CD4-positive, alpha-beta memory T cell (primary cell): ENCODE measurements around the gene EME1. TPM values are rescaled to one million over a fixed set of nuclear protein-coding genes. Genes with fewer than 3 reads are reported as not detected.
A peak's percentile ranks its signal among the peaks of the same experiment; 100 is the strongest.
"Not testable (repeated sequence)": the region's sequence is repeated elsewhere in the genome, so short reads cannot be mapped to it uniquely, and the experiment has no call there.

Experiments
- CTCF ChIA-PET: fragments of 350-600 bp; sonication (Branson Sonifier 250); formaldehyde crosslinking; loops from one replicate; lab custom pipeline; 2021; ENCODE audit warnings: inconsistent platforms; ENCODE audit not compliant: partially characterized antibody; lab: Charles Lee
- POLR2A ChIA-PET: fragments of 350-600 bp; sonication (Branson Sonifier 250); formaldehyde crosslinking; loops from one replicate; lab custom pipeline; 2021; ENCODE audit not compliant: partially characterized antibody; lab: Charles Lee
- DNase-seq, 5 donors: peaks; one replicate each; pipeline versions ENCODE4 v3.0.0 to v3.0.0-alpha.2; 2020 to 2022; ENCODE audit warnings: mixed read lengths in 1 of 5
- H3K27ac ChIP-seq: one replicate; pipeline ENCODE4 v1.7.0; 2013; ENCODE audit warnings: low read depth, low read length
- H3K27me3 ChIP-seq: 2 replicates; pipeline ENCODE4 v1.7.0; 2013; ENCODE audit warnings: mild to moderate bottlenecking, low read length, moderate library complexity; ENCODE audit not compliant: insufficient read depth
- H3K36me3 ChIP-seq: 2 replicates; pipeline ENCODE4 v1.7.0; 2013; ENCODE audit warnings: mild to moderate bottlenecking, low read length, moderate library complexity; ENCODE audit not compliant: insufficient read depth
- H3K4me1 ChIP-seq: 2 replicates; pipeline ENCODE4 v1.7.0; 2013; ENCODE audit warnings: mild to moderate bottlenecking, low read length, moderate library complexity; ENCODE audit not compliant: insufficient read depth
- H3K4me3 ChIP-seq, 2 donors: one replicate each; pipeline ENCODE4 v1.7.0; 2013; ENCODE audit warnings: low read length in 2 of 2, mild to moderate bottlenecking in 1 of 2
- H3K9me3 ChIP-seq, 2 donors: one replicate each; pipeline ENCODE4 v1.7.0; 2013; ENCODE audit warnings: low read length in 2 of 2, control low read depth in 1 of 2; ENCODE audit not compliant: control insufficient read depth in 1 of 2
- H3K27ac Mint-ChIP-seq, 7 donors: one replicate each; pipeline ENCODE4 v1.8.0; 2020 to 2021; ENCODE audit warnings: mixed read lengths in 7 of 7, mild to moderate bottlenecking in 6 of 7, inconsistent platforms in 3 of 7, moderate library complexity in 3 of 7
- H3K27me3 Mint-ChIP-seq, 2 donors: one replicate each; pipeline ENCODE4 v1.8.0; 2020 to 2021; ENCODE audit warnings: mixed read lengths in 2 of 2
- H3K36me3 Mint-ChIP-seq, 2 donors: one replicate each; pipeline ENCODE4 v1.8.0; 2020 to 2021; ENCODE audit warnings: mixed read lengths in 2 of 2, inconsistent platforms in 1 of 2, mild to moderate bottlenecking in 1 of 2
- H3K4me1 Mint-ChIP-seq, 4 donors: one replicate each; pipeline ENCODE4 v1.8.0; 2020 to 2021; ENCODE audit warnings: mixed read lengths in 4 of 4, mild to moderate bottlenecking in 1 of 4
- H3K4me3 Mint-ChIP-seq, 8 donors: one replicate each; pipeline ENCODE4 v1.8.0; 2020 to 2021; ENCODE audit warnings: mixed read lengths in 8 of 8, mild to moderate bottlenecking in 7 of 8, moderate library complexity in 6 of 8, inconsistent platforms in 3 of 8
- H3K9me3 Mint-ChIP-seq, 8 donors: one replicate each; pipeline ENCODE4 v1.8.0; 2020 to 2021; ENCODE audit warnings: mixed read lengths in 8 of 8, mild to moderate bottlenecking in 5 of 8, inconsistent platforms in 3 of 8, moderate library complexity in 1 of 8
- intact Hi-C: fragments of 100-400 bp; cut with micrococcal nuclease; formaldehyde crosslinking; loops from one replicate; pipeline ENCODE4 v1.15.1; 2023
- polyA plus RNA-seq, 2 donors: library from polyadenylated mRNA; unstranded; fragments of 300-500 nt; fragmentation: Illumina TruSeq; gene quantifications; one replicate each; pipeline ENCODE4 v1.2.3, GENCODE V29; 2021
- total RNA-seq, 2 experiments: library from RNA; stranded (reverse); gene quantifications; one replicate each; pipeline ENCODE4 v1.2.3, GENCODE V29; 2021

EME1 gene
- total and polyA plus RNA-seq, 4 experiments from 2014 or later, result 0.13 to 0.89 (median 0.41) TPM; not detected in 1

DNA sequence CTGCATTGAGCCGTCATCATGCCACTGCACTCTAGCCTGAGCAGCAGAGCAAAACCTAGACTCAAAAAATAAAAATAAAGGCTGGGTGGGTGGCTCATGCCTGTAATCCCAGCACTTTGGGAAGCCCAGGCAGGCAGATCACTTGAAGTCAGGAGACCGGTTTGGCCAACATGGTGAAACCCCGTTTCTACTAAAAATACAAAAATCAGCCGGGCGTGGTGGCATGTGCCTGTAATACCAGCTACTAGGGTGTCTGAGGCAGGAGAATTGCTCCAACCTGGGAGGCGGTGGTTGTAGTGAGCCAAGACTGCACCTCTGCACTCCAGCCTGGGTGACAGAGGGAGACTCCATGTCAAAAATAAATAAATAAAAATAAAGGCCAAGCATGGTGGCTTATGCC, 55.1 kb downstream of the EME1 start:
- intact Hi-C loops, H3K9me3 ChIP-seq, H3K36me3 Mint-ChIP-seq, H3K27ac ChIP-seq, H3K9me3 Mint-ChIP-seq, DNase-seq, H3K27me3 ChIP-seq, POLR2A ChIA-PET, H3K36me3 ChIP-seq, H3K4me3 ChIP-seq, H3K27me3 Mint-ChIP-seq: not testable (repeated sequence)
- Mint-ChIP-seq H3K27ac (peak overlapping the region in 1 of 7 donors; percentile 62), H3K4me1 (peaks cover 15 to 35% (median 26%) of the 10 kb centered on the region in 4 donors), H3K4me3 (peak overlapping the region in 2 of 8 donors; percentile 59 to 88)
- CTCF ChIA-PET, result interaction anchor here (1.6 to 2.0 kb wide), 2 partner anchors 31 to 66 kb away, joined by 4 to 7 read pairs; partner anchors contain the start of gene LRRC59
- peaks cover 23% of the 10 kb centered on the region for H3K4me1 ChIP-seq

DNA sequence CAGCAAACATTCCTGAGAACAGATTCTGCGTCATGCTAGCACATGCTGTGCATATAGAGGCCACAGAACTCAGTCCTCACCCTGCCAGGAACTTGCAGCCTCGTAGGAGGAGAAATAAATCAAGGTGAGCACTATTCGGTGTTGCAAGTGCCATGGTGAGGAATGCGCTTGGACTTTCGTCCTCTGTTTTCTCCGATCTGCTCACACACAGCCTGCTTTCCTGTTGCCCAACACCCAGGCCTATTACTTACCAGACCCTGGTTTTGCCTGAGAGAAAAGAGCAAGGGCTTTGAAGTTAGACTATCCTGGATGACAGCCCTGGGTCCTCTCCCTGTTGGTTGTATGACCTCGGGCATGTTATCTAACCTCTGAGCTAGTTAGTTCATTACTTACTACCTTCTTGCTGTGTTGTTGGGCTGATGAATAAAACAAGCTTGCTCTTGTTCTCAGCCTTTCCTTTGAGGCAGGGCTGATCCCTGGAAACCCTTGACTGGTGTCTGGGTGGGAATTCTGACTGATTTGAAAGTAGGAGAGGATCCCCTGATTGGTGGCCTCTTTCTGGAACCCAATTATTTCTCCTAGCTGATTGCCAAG, 55.9 kb downstream of the EME1 start:
- Mint-ChIP-seq H3K4me3 (no peak overlapping the region), H3K4me1 (peaks cover 15 to 31% (median 24%) of the 10 kb centered on the region in 4 donors), H3K27me3 (no peaks in the 10 kb centered on the region), H3K27ac (peak overlapping the region in 1 of 7 donors; percentile 8), H3K36me3 (no peaks in the 10 kb centered on the region), H3K9me3 (no peaks in the 10 kb centered on the region)
- ChIA-PET CTCF (interaction anchor here (1.6 to 2.0 kb wide), 2 partner anchors 31 to 67 kb away, joined by 4 to 7 read pairs; partner anchors contain the start of gene LRRC59), POLR2A (interaction anchor here (1.7 kb wide), 1 partner anchor 32 kb away, joined by 4 read pairs; the partner anchor contains the start of gene LRRC59)
- DNase-seq, result no peak
- no peak overlapping the region for H3K27ac ChIP-seq
- no peaks in the 10 kb centered on the region for H3K27me3 ChIP-seq
- peaks cover 23% of the 10 kb centered on the region for H3K4me1 ChIP-seq
- intact Hi-C loops, result no loop called here
- H3K9me3 ChIP-seq, result no peaks in the 10 kb centered on the region
- no peak overlapping the region for H3K4me3 ChIP-seq
- no peaks in the 10 kb centered on the region for H3K36me3 ChIP-seq

DNA sequence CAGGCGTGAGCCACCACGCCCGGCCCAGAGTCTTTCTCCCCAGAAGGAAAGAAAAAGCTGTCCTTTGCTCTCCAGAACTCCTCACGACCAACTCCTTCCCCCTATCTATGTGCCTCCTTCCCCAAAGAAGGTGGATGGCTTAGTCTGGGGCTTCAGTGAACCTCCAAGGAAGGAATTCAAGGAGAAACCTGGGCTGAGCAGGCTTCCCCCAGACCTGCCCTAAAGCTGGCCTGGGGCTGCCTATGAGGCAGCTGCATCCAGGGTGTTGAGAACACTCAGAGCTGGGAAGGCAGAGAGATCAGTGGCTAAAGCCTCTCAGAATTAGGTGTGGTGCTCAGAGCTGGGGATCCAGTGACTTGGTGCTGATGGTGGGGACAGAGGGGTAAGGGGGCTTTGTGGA, 56.8 kb downstream of the EME1 start:
- H3K9me3 ChIP-seq, result no peaks in the 10 kb centered on the region
- peaks cover 23% of the 10 kb centered on the region for H3K4me1 ChIP-seq
- Mint-ChIP-seq H3K4me1 (peaks cover 17 to 31% (median 24%) of the 10 kb centered on the region in 4 donors), H3K36me3 (no peaks in the 10 kb centered on the region), H3K9me3 (no peaks in the 10 kb centered on the region), H3K4me3 (no peak overlapping the region), H3K27ac (peak overlapping the region in 1 of 7 donors; percentile 42), H3K27me3 (no peaks in the 10 kb centered on the region)
- H3K4me3 ChIP-seq, result no peak overlapping the region
- H3K27me3 ChIP-seq, result no peaks in the 10 kb centered on the region
- no peaks in the 10 kb centered on the region for H3K36me3 ChIP-seq
- intact Hi-C loops, result no loop called here
- POLR2A ChIA-PET, result interaction anchor here (1.7 kb wide), 1 partner anchor 32 kb away, joined by 4 read pairs; the partner anchor contains the start of gene LRRC59
- no peak overlapping the region for H3K27ac ChIP-seq
- CTCF ChIA-PET, result interaction anchor here (1.6 to 3.1 kb wide), 3 partner anchors 32 to 68 kb away, joined by 4 to 15 read pairs (median 7); partner anchors contain the start of gene LRRC59
- no peak for DNase-seq

Other genes starting within 250 kb of the EME1 start
- gene SAMD14, start 243.1 kb upstream of the EME1 start, total RNA-seq, result 1 to 10 TPM; 1.2 to 1.3 TPM
- under 1 TPM; 0.16 to 0.19 TPM for gene SAMD14, start 243.1 kb upstream of the EME1 start, polyA plus RNA-seq
- 10 to 100 TPM; 97.5 to 99.7 TPM for gene PPP1R9B, start 222.6 kb upstream of the EME1 start, total RNA-seq
- gene PPP1R9B, start 222.6 kb upstream of the EME1 start, polyA plus RNA-seq, result 1 to 10 TPM in 1 of 2 donors, under 1 TPM in 1; 0.48 to 2.2 TPM
- not detected for gene SGCA, start 207.2 kb upstream of the EME1 start, total RNA-seq
- not detected for gene SGCA, start 207.2 kb upstream of the EME1 start, polyA plus RNA-seq
- 1 to 10 TPM; 1.0 to 1.6 TPM for gene COL1A1, start 171.6 kb upstream of the EME1 start, total RNA-seq
- not detected for gene COL1A1, start 171.6 kb upstream of the EME1 start, polyA plus RNA-seq
- not detected for gene TMEM92, start 98.8 kb upstream of the EME1 start, total RNA-seq
- gene TMEM92, start 98.8 kb upstream of the EME1 start, polyA plus RNA-seq, result not detected
- 10 to 100 TPM; 37.6 to 41.1 TPM for gene XYLT2, start 27.1 kb upstream of the EME1 start, total RNA-seq
- 10 to 100 TPM in 1 of 2 donors, 1 to 10 TPM in 1; 7.7 to 20.8 TPM for gene XYLT2, start 27.1 kb upstream of the EME1 start, polyA plus RNA-seq
- gene MRPL27, start within 50 bp of the EME1 start, total RNA-seq, result 10 to 100 TPM; 30.0 to 32.9 TPM
- gene MRPL27, start within 50 bp of the EME1 start, polyA plus RNA-seq, result 10 to 100 TPM; 38.4 to 55.8 TPM
- 10 to 100 TPM; 30.3 to 30.7 TPM for gene LRRC59, start 24.3 kb downstream of the EME1 start, total RNA-seq
- 10 to 100 TPM; 17.8 to 23.9 TPM for gene LRRC59, start 24.3 kb downstream of the EME1 start, polyA plus RNA-seq
- 10 to 100 TPM; 20.8 to 24.8 TPM for gene ACSF2, start 53.0 kb downstream of the EME1 start, total RNA-seq
- 1 to 10 TPM; 1.7 to 2.4 TPM for gene ACSF2, start 53.0 kb downstream of the EME1 start, polyA plus RNA-seq
- gene CHAD, start 95.7 kb downstream of the EME1 start, total RNA-seq, result not detected
- under 1 TPM in 1 of 2 donors, not detected in 1; 0.64 TPM for gene CHAD, start 95.7 kb downstream of the EME1 start, polyA plus RNA-seq
- gene RSAD1, start 105.6 kb downstream of the EME1 start, total RNA-seq, result 10 to 100 TPM; 81.1 to 86.0 TPM
- gene RSAD1, start 105.6 kb downstream of the EME1 start, polyA plus RNA-seq, result 10 to 100 TPM; 58.3 to 72.8 TPM
- 1 to 10 TPM; 5.3 to 6.8 TPM for gene MYCBPAP, start 135.2 kb downstream of the EME1 start, total RNA-seq
- gene MYCBPAP, start 135.2 kb downstream of the EME1 start, polyA plus RNA-seq, result under 1 TPM in 1 of 2 donors, not detected in 1; 0.24 TPM
- gene EPN3, start 159.5 kb downstream of the EME1 start, total RNA-seq, result not detected
- gene EPN3, start 159.5 kb downstream of the EME1 start, polyA plus RNA-seq, result not detected
- gene SPATA20, start 173.9 kb downstream of the EME1 start, total RNA-seq, result 10 to 100 TPM; 13.3 to 14.1 TPM
- 1 to 10 TPM; 5.4 to 7.3 TPM for gene SPATA20, start 173.9 kb downstream of the EME1 start, polyA plus RNA-seq
- not detected for gene CACNA1G, start 187.5 kb downstream of the EME1 start, total RNA-seq
- gene CACNA1G, start 187.5 kb downstream of the EME1 start, polyA plus RNA-seq, result not detected